HEK293T (cell line): ENCODE results near the gene NPC1L1.

ENCODE experiments used
- CTCF ChIA-PET: fragments of 350-600 bp; formaldehyde crosslinking; extraction: SDS; loops from one replicate; lab custom pipeline; 2021; ENCODE audit warnings: antibody characterized with exemption, inconsistent platforms; lab: Yijun Ruan, JAX
- POLR2A ChIA-PET: fragments of 350-600 bp; formaldehyde crosslinking; extraction: SDS; loops from one replicate; lab custom pipeline; 2020; ENCODE audit warnings: antibody characterized with exemption, inconsistent platforms; lab: Yijun Ruan, JAX
- DNase-seq: peaks from one replicate; pipeline ENCODE4 v3.0.0; 2012; ENCODE audit warnings: mixed read lengths; ENCODE audit errors: extremely low spot score
- ARNT ChIP-seq: fragments of 450-650 bp; IDR thresholded peaks from 2 replicates; pipeline ENCODE4 v1.6.1; 2017; ENCODE audit warnings: mild to moderate bottlenecking
- BHLHE40 ChIP-seq: fragments of 450-650 bp; IDR thresholded peaks from 2 replicates; pipeline ENCODE4 v1.6.1; 2016; ENCODE audit warnings: mild to moderate bottlenecking, moderate library complexity, borderline replicate concordance
- CTBP1 ChIP-seq: fragments of 450-650 bp; IDR thresholded peaks from 2 replicates; pipeline ENCODE4 v1.6.1; 2016; ENCODE audit warnings: borderline replicate concordance
- ELF4 ChIP-seq: fragments of 450-650 bp; IDR thresholded peaks from 2 replicates; pipeline ENCODE4 v1.6.1; 2017; ENCODE audit warnings: antibody characterized with exemption
- FOXA1 ChIP-seq: fragments of 450-650 bp; IDR thresholded peaks from 2 replicates; pipeline ENCODE4 v1.6.1; 2016; ENCODE audit warnings: mild to moderate bottlenecking
- FOXK2 ChIP-seq: fragments of 450-650 bp; IDR thresholded peaks from 2 replicates; pipeline ENCODE4 v1.6.1; 2016; ENCODE audit warnings: mild to moderate bottlenecking
- FOXM1 ChIP-seq: fragments of 450-650 bp; IDR thresholded peaks from 2 replicates; pipeline ENCODE4 v1.6.1; 2017; ENCODE audit warnings: mild to moderate bottlenecking, borderline replicate concordance
- HDGF ChIP-seq: fragments of 450-650 bp; IDR thresholded peaks from 2 replicates; pipeline ENCODE4 v1.6.1; 2017; ENCODE audit warnings: antibody characterized with exemption, borderline replicate concordance
- L3MBTL2 ChIP-seq: fragments of 450-650 bp; conservative IDR thresholded peaks from 2 replicates; pipeline ENCODE4 v1.6.1; 2016; ENCODE audit warnings: mild to moderate bottlenecking
- LEF1 ChIP-seq: fragments of 450-650 bp; IDR thresholded peaks from 2 replicates; pipeline ENCODE4 v1.6.1; 2017; ENCODE audit warnings: mild to moderate bottlenecking, borderline replicate concordance
- NFRKB ChIP-seq: fragments of 450-650 bp; IDR thresholded peaks from 2 replicates; pipeline ENCODE4 v1.6.1; 2016; ENCODE audit warnings: mild to moderate bottlenecking, moderate library complexity
- SP1 ChIP-seq: fragments of 450-650 bp; IDR thresholded peaks from 2 replicates; pipeline ENCODE4 v1.6.1; 2017
- SUZ12 ChIP-seq: fragments of 450-650 bp; IDR thresholded peaks from 2 replicates; pipeline ENCODE4 v1.6.1; 2016; ENCODE audit warnings: mild to moderate bottlenecking
- TARDBP ChIP-seq: fragments of 450-650 bp; IDR thresholded peaks from 2 replicates; pipeline ENCODE4 v1.6.1; 2016
- ZNF384 ChIP-seq: fragments of 450-650 bp; IDR thresholded peaks from 2 replicates; pipeline ENCODE4 v1.6.1; 2016
- TF ChIP-seq, protein P1 (sequence below): fragments of 450-650 bp; IDR thresholded peaks from 2 replicates; pipeline ENCODE4 v1.6.1; 2016

Gene NPC1L1

DNA sequence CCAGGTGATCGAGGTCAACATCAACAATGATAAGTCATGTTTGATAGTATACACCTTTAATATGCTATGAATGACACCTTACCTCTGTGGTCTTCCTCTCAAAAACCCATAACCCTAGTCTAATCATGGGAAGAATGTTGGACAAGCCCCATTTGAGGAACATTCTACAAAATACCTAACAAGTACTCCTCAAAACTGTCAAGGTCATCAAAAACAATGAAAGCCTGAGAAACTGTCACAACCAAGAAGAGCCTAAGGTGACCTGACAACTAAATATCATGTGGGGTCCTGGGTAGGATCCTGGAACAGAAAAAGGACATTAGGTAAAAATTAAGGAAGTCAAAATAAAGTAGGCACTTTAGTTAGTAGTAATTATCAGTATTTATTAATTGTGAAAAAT lies 44.7 kb downstream of the NPC1L1 start:
- ChIA-PET CTCF (no interaction called here), POLR2A (no interaction called here)
- TF ChIP-seq, protein P1, sequence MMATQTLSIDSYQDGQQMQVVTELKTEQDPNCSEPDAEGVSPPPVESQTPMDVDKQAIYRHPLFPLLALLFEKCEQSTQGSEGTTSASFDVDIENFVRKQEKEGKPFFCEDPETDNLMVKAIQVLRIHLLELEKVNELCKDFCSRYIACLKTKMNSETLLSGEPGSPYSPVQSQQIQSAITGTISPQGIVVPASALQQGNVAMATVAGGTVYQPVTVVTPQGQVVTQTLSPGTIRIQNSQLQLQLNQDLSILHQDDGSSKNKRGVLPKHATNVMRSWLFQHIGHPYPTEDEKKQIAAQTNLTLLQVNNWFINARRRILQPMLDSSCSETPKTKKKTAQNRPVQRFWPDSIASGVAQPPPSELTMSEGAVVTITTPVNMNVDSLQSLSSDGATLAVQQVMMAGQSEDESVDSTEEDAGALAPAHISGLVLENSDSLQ, result no peak
- TF ChIP-seq L3MBTL2 (no peak), TARDBP (no peak), SUZ12 (no peak), BHLHE40 (no peak), CTBP1 (no peak), SP1 (no peak), LEF1 (no peak), FOXA1 (no peak), FOXM1 (no peak), ARNT (no peak), ELF4 (no peak), FOXK2 (no peak), NFRKB (no peak), ZNF384 (no peak), HDGF (no peak)
- no peak for DNase-seq

DNA sequence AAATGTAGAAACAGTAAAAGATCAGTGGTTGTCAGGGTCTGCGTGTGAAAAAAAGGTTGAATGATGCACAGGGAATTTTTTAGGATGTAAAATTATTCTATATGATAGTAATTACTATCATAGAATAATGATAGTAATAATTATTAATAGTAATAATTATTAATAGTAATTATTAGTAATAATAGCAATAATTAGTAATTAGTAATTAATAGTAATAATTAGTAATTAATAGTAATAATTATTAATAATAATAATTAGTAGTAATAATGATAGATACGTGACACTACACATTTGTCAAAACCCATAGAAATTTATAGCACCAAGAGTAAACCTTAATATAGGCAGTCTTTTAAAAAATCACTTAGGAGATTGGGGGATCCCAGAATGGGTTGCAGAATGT lies 46.2 kb downstream of the NPC1L1 start:
- no peak for TF ChIP-seq NFRKB
- TF ChIP-seq, protein P1, result no peak
- no peak for TF ChIP-seq SUZ12
- TF ChIP-seq L3MBTL2, result no peak
- TF ChIP-seq ARNT, result no peak
- no peak for TF ChIP-seq BHLHE40
- TF ChIP-seq FOXM1, result no peak
- TF ChIP-seq FOXA1, result no peak
- no peak for TF ChIP-seq LEF1
- TF ChIP-seq HDGF, result no peak
- TF ChIP-seq FOXK2, result no peak
- TF ChIP-seq ZNF384, result no peak
- no peak for TF ChIP-seq TARDBP
- no peak for TF ChIP-seq CTBP1
- TF ChIP-seq SP1, result no peak
- no peak for TF ChIP-seq ELF4
- ChIA-PET POLR2A (no interaction called here), CTCF (no interaction called here)
- DNase-seq, result no peak

DNA sequence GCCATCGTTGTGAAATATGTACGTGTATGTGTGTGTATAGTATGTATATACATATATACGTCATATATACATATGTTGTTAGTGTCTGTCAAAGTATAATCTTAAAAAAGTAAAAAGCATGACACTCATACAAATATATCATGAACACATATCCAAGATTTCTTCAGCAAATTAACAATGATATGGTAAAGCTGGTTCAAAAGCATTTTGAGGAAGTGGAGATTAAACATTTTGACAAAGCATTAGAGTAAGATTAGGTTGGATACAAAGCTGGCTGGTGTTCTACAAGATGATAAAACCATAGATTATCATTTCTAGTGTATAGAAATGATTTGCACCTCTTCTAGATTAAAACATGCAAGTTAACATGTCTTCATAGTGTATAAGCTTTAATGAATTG lies 49.9 kb downstream of the NPC1L1 start:
- no peak for TF ChIP-seq BHLHE40
- no peak for DNase-seq
- ChIA-PET POLR2A (interaction anchor here (0.6 to 1.6 kb wide), 7 partner anchors 20 to 395 kb away, joined by 3 to 7 read pairs (median 3); partner anchors contain the start of genes DDX56 and OGDH), CTCF (interaction anchor here (2.0 kb wide), 1 partner anchor 74 kb away, joined by 4 read pairs; no protein-coding TSS in a partner anchor)

DNA sequence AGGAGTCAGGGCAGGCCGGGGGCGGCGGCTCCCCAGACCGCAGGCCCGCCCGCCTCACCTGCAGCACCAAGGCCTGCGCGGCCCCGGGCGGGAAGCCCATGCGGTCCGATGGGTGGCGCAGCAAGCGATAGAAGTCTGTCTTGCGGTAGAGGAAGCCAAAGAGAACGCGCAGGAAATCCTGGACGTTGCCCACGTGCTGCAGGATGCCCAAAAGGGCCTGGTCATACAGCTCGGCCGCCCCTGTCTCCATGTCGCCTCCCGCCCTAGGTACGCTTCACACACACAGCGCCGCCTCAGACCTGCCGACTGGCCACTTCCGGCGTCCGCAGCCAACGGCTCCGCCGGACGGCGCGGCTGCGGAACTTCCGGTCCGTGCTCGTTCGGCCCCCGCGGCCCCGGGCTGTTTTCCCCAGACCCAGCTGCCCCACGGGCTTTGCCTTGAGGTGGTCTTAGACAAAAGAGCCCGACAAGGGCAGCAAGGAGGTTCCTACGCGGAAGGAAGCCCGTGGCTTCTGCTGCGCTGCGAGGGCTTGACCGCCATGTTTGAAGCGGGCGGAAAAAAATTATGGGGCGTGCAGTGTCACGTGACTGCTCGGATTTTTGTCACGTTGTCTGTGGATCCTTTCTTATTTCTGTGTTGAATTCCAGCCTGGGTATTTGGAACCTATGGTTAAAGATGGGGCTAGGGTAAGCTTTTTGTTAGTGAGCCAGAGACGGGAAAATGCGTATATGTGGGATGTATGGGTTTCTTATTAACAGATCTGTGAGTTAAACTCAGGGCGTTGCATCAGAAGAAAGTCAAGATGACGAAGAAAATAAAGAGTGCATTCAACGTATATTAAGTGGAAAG lies 50.6 kb downstream of the NPC1L1 start, which contains the start of gene NUDCD3:
Gene NUDCD3 (minus strand): TSS at position 308 of the 850 bp plus-strand sequence. CDS start 58 bp downstream, at position 250.
- peak; percentile 87 for DNase-seq
- CTCF ChIA-PET, result interaction anchor here (0.6 to 2.0 kb wide), 3 partner anchors 13 to 75 kb away, joined by 3 to 4 read pairs (median 4); no protein-coding TSS in a partner anchor
- POLR2A ChIA-PET, result interaction anchor here (0.6 to 1.6 kb wide), 13 partner anchors 8 to 396 kb away, joined by 3 to 7 read pairs (median 3); partner anchors contain the start of genes DDX56 and OGDH
- no peak; the same call in 1 of the 2 replicates for TF ChIP-seq LEF1
- TF ChIP-seq ZNF384, result peak; percentile 38; the same call in 1 of the 2 replicates
- TF ChIP-seq HDGF, result no peak
- peak; percentile 83 for TF ChIP-seq L3MBTL2
- TF ChIP-seq, protein P1, result peak; percentile 32
- peak; percentile 88 for TF ChIP-seq NFRKB
- TF ChIP-seq ELF4, result peak; percentile 84

DNA sequence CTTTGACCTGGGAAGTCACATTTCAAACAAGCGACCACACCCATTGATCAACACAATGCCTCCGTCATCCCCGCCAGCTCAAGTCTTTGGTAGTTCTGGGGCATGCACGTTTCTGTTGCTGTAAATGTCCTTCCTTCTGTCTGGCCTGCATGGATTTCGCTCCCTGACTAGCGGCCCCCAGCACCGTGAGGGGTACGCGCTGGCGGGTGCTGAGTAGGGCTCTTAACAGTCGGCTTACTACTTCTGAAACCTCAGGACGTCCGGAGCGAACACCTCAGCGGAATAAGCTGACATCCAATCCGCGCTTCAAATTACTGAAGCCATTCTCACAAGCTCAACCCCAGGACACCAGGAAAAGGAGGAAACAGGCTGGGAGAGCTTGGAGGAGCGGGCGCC lies 51.2 kb downstream of the NPC1L1 start:
- ChIA-PET POLR2A (interaction anchor here (0.6 to 1.6 kb wide), 7 partner anchors 9 to 736 kb away, joined by 3 to 7 read pairs (median 3); no protein-coding TSS in a partner anchor), CTCF (interaction anchor here (0.6 to 2.0 kb wide), 3 partner anchors 12 to 75 kb away, joined by 3 to 4 read pairs (median 4); no protein-coding TSS in a partner anchor)
- no peak for DNase-seq
- no peak for TF ChIP-seq NFRKB
- TF ChIP-seq, protein P1, result no peak
- TF ChIP-seq TARDBP, result no peak
- TF ChIP-seq ARNT, result no peak
- no peak for TF ChIP-seq ELF4
- no peak for TF ChIP-seq SP1
- TF ChIP-seq SUZ12, result no peak
- no peak for TF ChIP-seq FOXM1
- TF ChIP-seq LEF1, result no peak
- TF ChIP-seq FOXK2, result no peak
- TF ChIP-seq HDGF, result no peak
- no peak for TF ChIP-seq FOXA1
- no peak for TF ChIP-seq ZNF384
- TF ChIP-seq L3MBTL2, result no peak
- no peak for TF ChIP-seq BHLHE40
- no peak for TF ChIP-seq CTBP1
